GM21717 (cell line): Measurements from ENCODE around the gene ITSN1.
"Not testable (repeated sequence)": the region's sequence is repeated elsewhere in the genome, so short reads cannot be mapped to it uniquely, and the experiment has no call there.

Source experiments
- ATAC-seq: cut with Tn5 transposase; IDR thresholded peaks from one replicate; pipeline ENCODE4 v1.9.1; 2021; ENCODE audit warnings: mild to moderate bottlenecking, moderate library complexity; ENCODE audit not compliant: unreplicated experiment

ITSN1 gene

GRCh38 chr21:33650929-33651509 is 8.7 kb downstream of the ITSN1 start:
- no peak for ATAC-seq

- no peak for ATAC-seq
These were observed 9.8 kb downstream of the ITSN1 start for GRCh38 chr21:33651965-33652680.

GRCh38 chr21:33654412-33654811 is 12.1 kb downstream of the ITSN1 start:
- no peak for ATAC-seq

GRCh38 chr21:33655588-33656221 is 13.4 kb downstream of the ITSN1 start:
- no peak for ATAC-seq

GRCh38 chr21:33657124-33657820 is 15.0 kb downstream of the ITSN1 start:
- no peak for ATAC-seq

- no peak for ATAC-seq
These were observed 16.7 kb downstream of the ITSN1 start for GRCh38 chr21:33658919-33659567.

- no peak for ATAC-seq
These were observed 17.3 kb downstream of the ITSN1 start for GRCh38 chr21:33659568-33659949.

- no peak for ATAC-seq
These were observed 18.1 kb downstream of the ITSN1 start for GRCh38 chr21:33660406-33660805.

GRCh38 chr21:33661146-33661545 is 18.8 kb downstream of the ITSN1 start:
- no peak for ATAC-seq

GRCh38 chr21:33662046-33662445 is 19.7 kb downstream of the ITSN1 start:
- ATAC-seq = no peak

GRCh38 chr21:33663241-33663640 is 20.9 kb downstream of the ITSN1 start:
- no peak for ATAC-seq

GRCh38 chr21:33664135-33664534 is 21.8 kb downstream of the ITSN1 start:
- no peak for ATAC-seq

GRCh38 chr21:33666153-33666552 is 23.9 kb downstream of the ITSN1 start:
- ATAC-seq = no peak

GRCh38 chr21:33667636-33668035 is 25.3 kb downstream of the ITSN1 start:
- no peak for ATAC-seq

GRCh38 chr21:33668180-33668579 is 25.9 kb downstream of the ITSN1 start:
- no peak for ATAC-seq

GRCh38 chr21:33668620-33669019 is 26.3 kb downstream of the ITSN1 start:
- no peak for ATAC-seq

GRCh38 chr21:33670076-33670978 is 28.0 kb downstream of the ITSN1 start:
- ATAC-seq = no peak

- ATAC-seq = no peak
These were observed 31.2 kb downstream of the ITSN1 start for GRCh38 chr21:33673473-33673872.

- no peak for ATAC-seq
These were observed 31.9 kb downstream of the ITSN1 start for GRCh38 chr21:33674226-33674625.

- ATAC-seq = not testable (repeated sequence)
These were observed 34.4 kb downstream of the ITSN1 start for GRCh38 chr21:33676666-33677065.
